Measurements from ENCODE around the gene MAP2K5. TPM values are rescaled to one million over a fixed set of nuclear protein-coding genes. Genes with fewer than 3 reads are reported as not detected.

The MAP2K5 gene
- total RNA-seq, 1 donor from 2014 or later, result 8.0 TPM

GRCh38 chr15:67831363-67831762, 288.9 kb downstream of the MAP2K5 start:
- DNase-seq (ENCODE audit: low read depth), result no peak
- Histone ChIP-seq H3K27me3 (ENCODE audit: control insufficient read depth, insufficient read depth, low read length) (peaks cover 98% of the 10 kb centered on the region), H3K4me3 (ENCODE audit: low read depth, low read length) (no peak overlapping the region), H3K36me3 (ENCODE audit: control insufficient read depth, insufficient read depth, low read length) (no peaks in the 10 kb centered on the region)
- TF ChIP-seq, protein P1, sequence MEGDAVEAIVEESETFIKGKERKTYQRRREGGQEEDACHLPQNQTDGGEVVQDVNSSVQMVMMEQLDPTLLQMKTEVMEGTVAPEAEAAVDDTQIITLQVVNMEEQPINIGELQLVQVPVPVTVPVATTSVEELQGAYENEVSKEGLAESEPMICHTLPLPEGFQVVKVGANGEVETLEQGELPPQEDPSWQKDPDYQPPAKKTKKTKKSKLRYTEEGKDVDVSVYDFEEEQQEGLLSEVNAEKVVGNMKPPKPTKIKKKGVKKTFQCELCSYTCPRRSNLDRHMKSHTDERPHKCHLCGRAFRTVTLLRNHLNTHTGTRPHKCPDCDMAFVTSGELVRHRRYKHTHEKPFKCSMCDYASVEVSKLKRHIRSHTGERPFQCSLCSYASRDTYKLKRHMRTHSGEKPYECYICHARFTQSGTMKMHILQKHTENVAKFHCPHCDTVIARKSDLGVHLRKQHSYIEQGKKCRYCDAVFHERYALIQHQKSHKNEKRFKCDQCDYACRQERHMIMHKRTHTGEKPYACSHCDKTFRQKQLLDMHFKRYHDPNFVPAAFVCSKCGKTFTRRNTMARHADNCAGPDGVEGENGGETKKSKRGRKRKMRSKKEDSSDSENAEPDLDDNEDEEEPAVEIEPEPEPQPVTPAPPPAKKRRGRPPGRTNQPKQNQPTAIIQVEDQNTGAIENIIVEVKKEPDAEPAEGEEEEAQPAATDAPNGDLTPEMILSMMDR (IDR thresholded peaks at IDR 0.05; ENCODE audit: insufficient read depth, low read length, poor library complexity, severe bottlenecking), result no peak

- TF ChIP-seq, protein P1 (IDR thresholded peaks at IDR 0.05; ENCODE audit: insufficient read depth, low read length, poor library complexity, severe bottlenecking), result peak; percentile 44
- no peak for DNase-seq (ENCODE audit: low read depth)
- H3K27me3 ChIP-seq (ENCODE audit: control insufficient read depth, insufficient read depth, low read length), result peaks cover 95% of the 10 kb centered on the region
- H3K36me3 ChIP-seq (ENCODE audit: control insufficient read depth, insufficient read depth, low read length), result no peaks in the 10 kb centered on the region
- H3K4me3 ChIP-seq (ENCODE audit: low read depth, low read length), result no peak overlapping the region
Measured at GRCh38 chr15:67832031-67832551, 289.6 kb downstream of the MAP2K5 start.

GRCh38 chr15:67832897-67833709, 290.6 kb downstream of the MAP2K5 start:
- Histone ChIP-seq H3K4me3 (ENCODE audit: low read depth, low read length) (no peak overlapping the region), H3K27me3 (ENCODE audit: control insufficient read depth, insufficient read depth, low read length) (peaks cover 95% of the 10 kb centered on the region), H3K36me3 (ENCODE audit: control insufficient read depth, insufficient read depth, low read length) (no peaks in the 10 kb centered on the region)
- no peak for DNase-seq (ENCODE audit: low read depth)
- TF ChIP-seq, protein P1 (IDR thresholded peaks at IDR 0.05; ENCODE audit: insufficient read depth, low read length, poor library complexity, severe bottlenecking), result no peak

GRCh38 chr15:67833710-67834511, 291.4 kb downstream of the MAP2K5 start:
- TF ChIP-seq, protein P1 (IDR thresholded peaks at IDR 0.05; ENCODE audit: insufficient read depth, low read length, poor library complexity, severe bottlenecking), result peak; percentile 63
- H3K36me3 ChIP-seq (ENCODE audit: control insufficient read depth, insufficient read depth, low read length), result no peaks in the 10 kb centered on the region
- no peak for DNase-seq (ENCODE audit: low read depth)
- H3K27me3 ChIP-seq (ENCODE audit: control insufficient read depth, insufficient read depth, low read length), result peaks cover 91% of the 10 kb centered on the region
- H3K4me3 ChIP-seq (ENCODE audit: low read depth, low read length), result no peak overlapping the region

DNA sequence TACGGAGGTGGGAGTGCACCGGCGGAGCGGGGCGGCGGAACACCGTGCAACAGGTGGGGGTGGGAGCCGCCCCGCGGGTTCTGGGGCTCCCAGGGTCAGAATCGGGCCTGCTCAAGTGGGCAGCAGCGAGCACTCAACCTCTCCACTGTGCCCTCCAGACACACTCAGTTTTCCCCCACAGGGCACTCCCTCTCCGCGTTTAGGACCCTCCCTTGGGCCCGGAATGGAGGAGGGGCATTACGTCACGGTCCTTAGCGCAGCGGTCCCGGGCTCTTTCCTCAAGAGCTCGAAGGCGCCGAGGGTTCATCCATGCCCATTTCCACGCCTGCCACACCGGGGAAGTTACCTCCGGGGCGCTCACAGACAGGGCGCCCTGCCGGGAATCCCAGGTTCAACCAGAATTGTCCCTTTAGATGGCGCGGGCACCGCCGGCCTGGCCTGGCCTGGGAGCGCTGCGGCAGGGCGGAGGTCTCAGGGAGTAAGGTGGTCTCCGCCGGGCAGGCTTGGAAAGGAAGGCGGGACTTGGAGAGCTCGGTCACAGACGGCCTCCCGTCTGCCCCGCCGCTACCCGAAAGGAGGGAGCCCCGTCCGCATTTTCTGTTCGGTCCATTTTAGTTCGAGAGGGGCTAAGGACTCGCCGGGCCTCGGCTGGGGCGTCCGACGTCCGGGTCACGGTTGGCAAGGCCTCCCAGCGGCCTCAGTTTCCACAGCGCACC, 292.2 kb downstream of the MAP2K5 start:
- Histone ChIP-seq H3K27me3 (ENCODE audit: control insufficient read depth, insufficient read depth, low read length) (peaks cover 83% of the 10 kb centered on the region), H3K4me3 (ENCODE audit: low read depth, low read length) (no peak overlapping the region), H3K36me3 (ENCODE audit: control insufficient read depth, insufficient read depth, low read length) (no peaks in the 10 kb centered on the region)
- DNase-seq (ENCODE audit: low read depth), result no peak
- TF ChIP-seq, protein P1 (IDR thresholded peaks at IDR 0.05; ENCODE audit: insufficient read depth, low read length, poor library complexity, severe bottlenecking), result no peak

All from kidney epithelial cell (primary cell).